Mesenchymal stem cell (in vitro differentiated cells and primary cell): ENCODE results near the gene RPS6KB2.

ENCODE experiments used
- DNase-seq: peaks from one replicate; pipeline ENCODE4 v3.0.0-alpha.2; 2013
- H2AFZ ChIP-seq: one replicate; pipeline ENCODE4 v1.6.1; 2013; ENCODE audit warnings: low read depth, mild to moderate bottlenecking, control low read depth, inconsistent platforms, low read length, moderate library complexity
- H2AK5ac ChIP-seq: 2 replicates; pipeline ENCODE4 v1.6.1; 2013; ENCODE audit warnings: low read length, moderate library complexity, mild to moderate bottlenecking, inconsistent platforms; ENCODE audit not compliant: severe bottlenecking
- H2BK120ac ChIP-seq: one replicate; pipeline ENCODE4 v1.6.1; 2013; ENCODE audit warnings: low read depth, mild to moderate bottlenecking, inconsistent platforms, low read length, moderate library complexity
- H2BK12ac ChIP-seq, 2 experiments: one replicate each; pipeline ENCODE4 v1.6.1; 2013; ENCODE audit warnings: inconsistent platforms in 2 of 2, low read length in 2 of 2, mild to moderate bottlenecking in 2 of 2, moderate library complexity in 2 of 2, control low read depth in 1 of 2
- H2BK15ac ChIP-seq: one replicate; pipeline ENCODE4 v1.6.1; 2013; ENCODE audit warnings: mild to moderate bottlenecking, low read depth, inconsistent platforms; ENCODE audit not compliant: poor library complexity, severe bottlenecking
- H2BK5ac ChIP-seq: 2 replicates; pipeline ENCODE4 v1.6.1; 2013; ENCODE audit warnings: low read depth, mild to moderate bottlenecking, low read length, control low read depth, inconsistent platforms; ENCODE audit not compliant: poor library complexity, severe bottlenecking
- H3K14ac ChIP-seq, 2 experiments: one replicate each; pipeline ENCODE4 v1.6.1; 2013; ENCODE audit warnings: inconsistent platforms in 2 of 2, low read length in 2 of 2, control low read depth in 1 of 2, mild to moderate bottlenecking in 1 of 2, moderate library complexity in 1 of 2
- H3K18ac ChIP-seq, 2 experiments: one replicate each; pipeline ENCODE4 v1.6.1; 2013; ENCODE audit warnings: inconsistent platforms in 2 of 2, low read length in 2 of 2, control low read depth in 1 of 2, low read depth in 1 of 2, mild to moderate bottlenecking in 1 of 2
- H3K23ac ChIP-seq, 2 experiments: one replicate each; pipeline ENCODE4 v1.6.1; 2013; ENCODE audit warnings: inconsistent platforms in 2 of 2, low read length in 2 of 2, mild to moderate bottlenecking in 2 of 2, moderate library complexity in 2 of 2, control low read depth in 1 of 2
- H3K27ac ChIP-seq: 2 replicates; pipeline ENCODE4 v1.5.1; 2013; ENCODE audit warnings: mild to moderate bottlenecking, moderate library complexity, low read length, control low read depth, inconsistent platforms; ENCODE audit not compliant: poor library complexity, severe bottlenecking
- H3K27me3 ChIP-seq, 2 experiments: 2 replicates each; pipeline versions ENCODE4 v1.6.1 to v1.7.0; 2013; ENCODE audit warnings: low read length in 2 of 2, mild to moderate bottlenecking in 2 of 2, moderate library complexity in 2 of 2, control low read depth in 1 of 2, inconsistent platforms in 1 of 2; ENCODE audit not compliant: control insufficient read depth in 1 of 2, insufficient read depth in 1 of 2
- H3K36me3 ChIP-seq, 2 experiments: 2 replicates each; pipeline versions ENCODE4 v1.6.1 to v1.7.0; 2013; ENCODE audit warnings: low read length in 2 of 2, control low read depth in 1 of 2, inconsistent platforms in 1 of 2, low read depth in 1 of 2, mild to moderate bottlenecking in 1 of 2; ENCODE audit not compliant: insufficient read depth in 2 of 2, control insufficient read depth in 1 of 2
- H3K4ac ChIP-seq, 2 experiments: one replicate each; pipeline ENCODE4 v1.6.1; 2013; ENCODE audit warnings: inconsistent platforms in 2 of 2, low read length in 2 of 2, mild to moderate bottlenecking in 2 of 2, moderate library complexity in 2 of 2, control low read depth in 1 of 2, low read depth in 1 of 2
- H3K4me1 ChIP-seq: 2 replicates; pipeline ENCODE4 v1.6.1; 2013; ENCODE audit warnings: low read depth, low read length, control low read depth; ENCODE audit not compliant: control insufficient read depth, insufficient read depth
- H3K4me2 ChIP-seq: 2 replicates; pipeline ENCODE4 v1.6.1; 2013; ENCODE audit warnings: low read length, mild to moderate bottlenecking, inconsistent platforms; ENCODE audit not compliant: poor library complexity, severe bottlenecking
- H3K4me3 ChIP-seq, 2 experiments: 2 replicates each; pipeline versions ENCODE4 v1.5.1 to v1.7.0; 2013; ENCODE audit warnings: low read length in 2 of 2, mild to moderate bottlenecking in 2 of 2, control low read depth in 1 of 2, low read depth in 1 of 2; ENCODE audit not compliant: insufficient read depth in 1 of 2
- H3K79me1 ChIP-seq: replicated peaks from 2 replicates; pipeline ENCODE4 v1.6.1; 2013; ENCODE audit warnings: mild to moderate bottlenecking, control low read depth, low read length, inconsistent platforms; ENCODE audit not compliant: poor library complexity, severe bottlenecking
- H3K9ac ChIP-seq: 2 replicates; pipeline ENCODE4 v1.7.0; 2013; ENCODE audit warnings: mild to moderate bottlenecking, low read length, moderate library complexity
- H3K9me3 ChIP-seq: 2 replicates; pipeline ENCODE4 v1.7.0; 2013; ENCODE audit warnings: mild to moderate bottlenecking, low read length; ENCODE audit not compliant: control insufficient read depth
- H4K8ac ChIP-seq: one replicate; pipeline ENCODE4 v1.6.1; 2013; ENCODE audit warnings: inconsistent platforms, mild to moderate bottlenecking, low read length, moderate library complexity
- H4K91ac ChIP-seq: one replicate; pipeline ENCODE4 v1.6.1; 2013; ENCODE audit warnings: mild to moderate bottlenecking, low read length, inconsistent platforms
- WGBS: methylation state at CpG from one replicate; pipeline ENCODE4 v1.1.7; 2013; ENCODE audit warnings: mixed read lengths; 5-methylcytosine and 5-hydroxymethylcytosine counted together

The RPS6KB2 gene

DNA sequence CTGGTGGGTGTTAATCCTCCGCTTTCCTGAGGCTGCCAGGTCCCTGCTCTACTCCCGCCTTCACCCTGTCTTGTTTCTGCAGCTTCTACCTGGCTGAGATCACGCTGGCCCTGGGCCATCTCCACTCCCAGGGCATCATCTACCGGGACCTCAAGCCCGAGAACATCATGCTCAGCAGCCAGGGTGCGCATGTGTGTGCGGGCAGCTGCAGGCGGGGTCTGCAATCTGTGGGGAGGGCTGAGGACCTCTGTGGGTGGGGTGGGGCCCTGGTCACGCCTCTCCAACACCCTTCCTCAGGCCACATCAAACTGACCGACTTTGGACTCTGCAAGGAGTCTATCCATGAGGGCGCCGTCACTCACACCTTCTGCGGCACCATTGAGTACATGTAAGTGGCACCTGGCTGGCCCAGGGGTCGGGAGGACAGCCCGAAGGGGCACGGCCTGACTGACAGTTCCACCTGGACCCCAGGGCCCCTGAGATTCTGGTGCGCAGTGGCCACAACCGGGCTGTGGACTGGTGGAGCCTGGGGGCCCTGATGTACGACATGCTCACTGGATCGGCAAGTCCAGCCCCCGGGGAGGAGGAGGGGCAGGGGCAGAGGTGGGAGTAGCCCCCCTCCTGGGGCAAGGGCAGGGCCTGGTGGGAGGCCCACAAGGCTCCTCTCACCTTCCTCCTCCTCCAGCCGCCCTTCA, 4.5 kb downstream of the RPS6KB2 start:
- Histone ChIP-seq H4K8ac (no peak overlapping the region), H2BK15ac (no peak overlapping the region), H2AFZ (no peak overlapping the region), H3K27me3 (no peaks in the 10 kb centered on the region), H4K91ac (no peak overlapping the region), H3K4me3 (no peak overlapping the region), H3K9ac (no peak overlapping the region), H3K18ac (no peak overlapping the region), H3K36me3 (peaks cover 59 to 70% of the 10 kb centered on the region in 2 experiments), H3K4me1 (peaks cover 40% of the 10 kb centered on the region), H3K23ac (no peak overlapping the region), H3K9me3 (no peaks in the 10 kb centered on the region), H2AK5ac (no peak overlapping the region), H3K27ac (no peak overlapping the region), H3K4me2 (no peak overlapping the region), H2BK5ac (no peak overlapping the region), H3K4ac (no peak overlapping the region), H2BK12ac (no peak overlapping the region), H3K14ac (no peak overlapping the region), H2BK120ac (no peak overlapping the region), H3K79me1 (peaks cover 40% of the 10 kb centered on the region)
- no peak for DNase-seq
- WGBS = 95% methylated on average over 22 of the region's 22 CpGs

DNA sequence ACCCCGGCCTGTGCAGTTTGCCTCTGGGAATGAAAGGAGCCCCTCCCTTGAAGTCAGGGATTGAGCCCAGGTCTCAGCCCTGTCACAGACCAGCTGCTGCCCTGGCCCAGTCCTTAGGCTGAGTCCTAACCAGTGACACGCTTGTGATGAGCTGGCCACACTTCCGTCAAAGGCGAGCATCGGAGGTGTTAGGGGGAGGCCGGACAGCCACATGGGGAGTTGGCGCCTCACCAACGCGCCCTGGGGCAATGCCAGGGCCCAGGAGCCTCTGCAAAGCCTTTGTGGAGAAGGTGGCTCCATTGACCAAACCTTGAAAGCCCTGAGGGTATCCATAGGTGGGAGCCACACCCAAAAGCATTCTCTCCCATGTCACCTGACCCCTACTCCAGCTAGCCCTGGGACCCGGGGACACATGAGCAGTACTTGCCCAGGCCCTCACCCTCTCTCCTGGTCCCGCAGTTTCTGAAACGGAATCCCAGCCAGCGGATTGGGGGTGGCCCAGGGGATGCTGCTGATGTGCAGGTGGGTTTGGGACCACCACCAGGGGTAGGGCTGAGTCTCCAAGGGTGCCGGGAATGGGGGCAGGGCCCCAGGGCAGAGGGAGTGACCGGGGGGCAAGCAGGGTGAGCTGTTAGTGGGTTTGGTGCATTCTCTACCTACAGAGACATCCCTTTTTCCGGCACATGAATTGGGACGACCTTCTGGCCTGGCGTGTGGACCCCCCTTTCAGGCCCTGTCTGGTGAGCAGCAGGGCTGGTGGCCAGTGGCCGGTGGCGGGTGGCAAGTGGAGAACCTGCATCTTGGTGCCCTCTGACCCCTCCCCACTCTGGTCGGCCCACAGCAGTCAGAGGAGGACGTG, 5.5 kb downstream of the RPS6KB2 start:
- no peak overlapping the region for H3K4ac ChIP-seq
- H3K27ac ChIP-seq = no peak overlapping the region
- H3K4me3 ChIP-seq = no peak overlapping the region
- H2BK120ac ChIP-seq = no peak overlapping the region
- peaks cover 46% of the 10 kb centered on the region for H3K4me1 ChIP-seq
- no peak overlapping the region for H2BK12ac ChIP-seq
- H3K27me3 ChIP-seq = no peaks in the 10 kb centered on the region
- H3K36me3 ChIP-seq = peaks cover 62 to 79% of the 10 kb centered on the region in 2 experiments
- H2BK5ac ChIP-seq = no peak overlapping the region
- H3K14ac ChIP-seq = no peak overlapping the region
- no peak overlapping the region for H3K23ac ChIP-seq
- H2AK5ac ChIP-seq = peak overlapping the region; percentile 41
- no peak for DNase-seq
- H3K4me2 ChIP-seq = no peak overlapping the region
- H3K18ac ChIP-seq = no peak overlapping the region
- WGBS = 92% methylated on average over 22 of the region's 22 CpGs
- no peaks in the 10 kb centered on the region for H3K9me3 ChIP-seq
- no peak overlapping the region for H4K8ac ChIP-seq
- H4K91ac ChIP-seq = no peak overlapping the region
- peaks cover 40% of the 10 kb centered on the region for H3K79me1 ChIP-seq
- no peak overlapping the region for H2AFZ ChIP-seq
- no peak overlapping the region for H3K9ac ChIP-seq
- H2BK15ac ChIP-seq = no peak overlapping the region

DNA sequence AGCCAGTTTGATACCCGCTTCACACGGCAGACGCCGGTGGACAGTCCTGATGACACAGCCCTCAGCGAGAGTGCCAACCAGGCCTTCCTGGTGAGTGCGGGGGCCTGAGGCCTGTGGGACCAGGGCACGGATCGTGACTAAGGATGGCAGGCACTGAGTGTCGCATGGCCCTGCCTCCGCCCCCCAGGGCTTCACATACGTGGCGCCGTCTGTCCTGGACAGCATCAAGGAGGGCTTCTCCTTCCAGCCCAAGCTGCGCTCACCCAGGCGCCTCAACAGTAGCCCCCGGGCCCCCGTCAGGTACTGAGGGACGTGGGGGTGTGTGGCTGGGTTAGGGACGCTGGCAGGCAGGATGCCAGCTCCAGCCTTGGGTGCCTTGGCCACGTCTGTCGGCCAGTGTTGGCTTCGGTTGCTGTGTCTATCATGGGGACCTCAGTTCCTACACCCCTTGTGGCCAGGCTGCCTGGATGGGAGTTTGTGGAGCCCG, 6.1 kb downstream of the RPS6KB2 start:
- H3K27ac ChIP-seq = no peak overlapping the region
- H2BK120ac ChIP-seq = no peak overlapping the region
- no peak overlapping the region for H2BK12ac ChIP-seq
- no peak overlapping the region for H3K18ac ChIP-seq
- peak overlapping the region; percentile 41 for H2AK5ac ChIP-seq
- H2BK5ac ChIP-seq = no peak overlapping the region
- no peaks in the 10 kb centered on the region for H3K27me3 ChIP-seq
- H2AFZ ChIP-seq = no peak overlapping the region
- no peak overlapping the region for H3K9ac ChIP-seq
- H3K4me2 ChIP-seq = no peak overlapping the region
- H4K8ac ChIP-seq = no peak overlapping the region
- DNase-seq = no peak
- H3K36me3 ChIP-seq = peaks cover 69 to 86% of the 10 kb centered on the region in 2 experiments
- 92% methylated on average over 23 of the region's 23 CpGs for WGBS
- peaks cover 40% of the 10 kb centered on the region for H3K79me1 ChIP-seq
- H3K9me3 ChIP-seq = no peaks in the 10 kb centered on the region
- H3K4me3 ChIP-seq = no peak overlapping the region
- no peak overlapping the region for H2BK15ac ChIP-seq
- peaks cover 46% of the 10 kb centered on the region for H3K4me1 ChIP-seq
- H3K4ac ChIP-seq = no peak overlapping the region
- no peak overlapping the region for H4K91ac ChIP-seq
- no peak overlapping the region for H3K23ac ChIP-seq
- no peak overlapping the region for H3K14ac ChIP-seq

DNA sequence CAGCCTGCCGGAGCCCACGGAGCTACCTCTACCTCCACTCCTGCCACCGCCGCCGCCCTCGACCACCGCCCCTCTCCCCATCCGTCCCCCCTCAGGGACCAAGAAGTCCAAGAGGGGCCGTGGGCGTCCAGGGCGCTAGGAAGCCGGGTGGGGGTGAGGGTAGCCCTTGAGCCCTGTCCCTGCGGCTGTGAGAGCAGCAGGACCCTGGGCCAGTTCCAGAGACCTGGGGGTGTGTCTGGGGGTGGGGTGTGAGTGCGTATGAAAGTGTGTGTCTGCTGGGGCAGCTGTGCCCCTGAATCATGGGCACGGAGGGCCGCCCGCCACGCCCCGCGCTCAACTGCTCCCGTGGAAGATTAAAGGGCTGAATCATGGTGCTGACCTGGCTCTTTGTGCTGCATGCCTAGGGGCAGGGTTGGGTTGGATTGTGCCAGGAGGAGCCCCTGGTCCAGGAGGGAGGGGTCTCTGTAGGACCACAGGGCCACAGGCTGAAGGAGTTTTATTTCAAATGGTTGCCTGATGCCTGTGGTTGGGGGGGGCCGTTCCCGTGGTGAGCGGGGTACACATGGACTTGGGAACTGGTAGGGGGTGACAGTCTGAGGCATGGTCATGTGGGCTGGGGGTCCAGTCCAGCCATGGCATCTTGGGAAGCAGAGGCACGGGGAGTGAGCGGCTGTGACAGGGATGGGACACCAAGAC, 6.9 kb downstream of the RPS6KB2 start:
- H3K4ac ChIP-seq = no peak overlapping the region
- no peak overlapping the region for H2BK120ac ChIP-seq
- H3K4me3 ChIP-seq = no peak overlapping the region
- no peak overlapping the region for H3K18ac ChIP-seq
- no peak overlapping the region for H2BK5ac ChIP-seq
- H3K36me3 ChIP-seq = peaks cover 74 to 89% of the 10 kb centered on the region in 2 experiments
- no peak overlapping the region for H2AFZ ChIP-seq
- no peak overlapping the region for H4K8ac ChIP-seq
- H2BK15ac ChIP-seq = no peak overlapping the region
- WGBS = 91% methylated on average over 25 of the region's 26 CpGs
- no peak overlapping the region for H3K4me2 ChIP-seq
- no peaks in the 10 kb centered on the region for H3K27me3 ChIP-seq
- no peak overlapping the region for H3K9ac ChIP-seq
- H2AK5ac ChIP-seq = peak overlapping the region; percentile 92
- H3K4me1 ChIP-seq = peaks cover 52% of the 10 kb centered on the region
- no peak overlapping the region for H2BK12ac ChIP-seq
- peaks cover 40% of the 10 kb centered on the region for H3K79me1 ChIP-seq
- DNase-seq = no peak
- H3K23ac ChIP-seq = no peak overlapping the region
- H3K9me3 ChIP-seq = no peaks in the 10 kb centered on the region
- H3K14ac ChIP-seq = no peak overlapping the region
- peak overlapping the region; percentile 69 for H3K27ac ChIP-seq
- H4K91ac ChIP-seq = no peak overlapping the region
